ENCODE data around the gene PSRC1. TPM values are rescaled to one million over a fixed set of nuclear protein-coding genes. Genes with fewer than 3 reads are reported as not detected.

The PSRC1 gene
- total RNA-seq, 4 donors from 2014 or later, result 1.9 to 6.8 (median 3.7) TPM

DNA sequence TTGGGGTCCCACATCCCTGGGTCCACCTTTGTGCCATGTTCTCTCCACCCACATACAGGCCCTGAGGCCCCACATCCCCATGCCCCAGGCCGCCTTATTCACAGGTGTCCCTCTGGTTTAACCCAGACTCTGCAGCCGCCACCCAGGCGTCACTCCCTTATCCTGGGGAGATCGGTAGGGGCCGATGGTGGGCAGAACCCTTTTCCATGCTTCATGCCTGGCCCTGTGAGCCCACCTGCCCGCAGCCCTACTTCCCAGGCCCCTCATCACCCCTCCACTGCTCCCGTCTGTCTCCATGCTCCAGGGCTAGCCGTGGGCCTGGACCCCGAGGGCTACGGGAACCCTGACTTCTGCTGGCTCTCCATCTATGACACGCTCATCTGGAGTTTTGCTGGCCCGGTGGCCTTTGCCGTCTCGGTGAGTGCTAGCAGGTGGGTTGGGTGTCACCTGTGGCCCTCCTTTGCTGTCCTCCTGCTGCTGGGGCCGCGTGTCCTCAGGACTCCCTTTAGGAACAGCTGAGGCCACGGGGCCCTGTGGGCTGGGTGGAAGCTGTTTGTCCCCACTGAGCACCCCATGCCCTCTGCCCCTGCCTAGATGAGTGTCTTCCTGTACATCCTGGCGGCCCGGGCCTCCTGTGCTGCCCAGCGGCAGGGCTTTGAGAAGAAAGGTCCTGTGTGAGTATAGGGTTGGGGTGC lies 12.2 kb downstream of the PSRC1 start:
- 94% methylated on average over 16 of the region's 20 CpGs for WGBS
- H3K36me3 ChIP-seq, result peaks cover 43% of the 10 kb centered on the region

DNA sequence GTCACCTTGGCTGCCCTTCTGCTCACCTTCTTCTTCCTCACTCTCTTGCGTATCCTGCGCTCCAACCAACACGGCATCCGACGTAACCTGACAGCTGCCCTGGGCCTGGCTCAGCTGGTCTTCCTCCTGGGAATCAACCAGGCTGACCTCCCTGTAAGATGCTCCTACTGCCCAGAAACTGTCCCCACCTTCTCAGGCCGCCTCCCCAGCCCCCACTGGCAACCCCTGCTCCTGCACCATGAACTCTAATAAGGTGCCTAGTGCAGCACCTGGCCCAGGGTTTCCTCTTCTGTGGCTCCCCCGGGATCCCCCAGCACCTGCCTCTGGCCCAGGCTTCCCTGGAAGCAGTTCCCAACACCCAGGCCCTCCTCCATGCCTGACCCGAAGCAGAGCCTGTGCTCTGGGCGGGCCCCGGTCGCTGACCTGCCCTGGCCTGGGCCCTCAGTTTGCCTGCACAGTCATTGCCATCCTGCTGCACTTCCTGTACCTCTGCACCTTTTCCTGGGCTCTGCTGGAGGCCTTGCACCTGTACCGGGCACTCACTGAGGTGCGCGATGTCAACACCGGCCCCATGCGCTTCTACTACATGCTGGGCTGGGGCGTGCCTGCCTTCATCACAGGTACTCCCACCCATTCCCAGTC lies 12.8 kb downstream of the PSRC1 start:
- peaks cover 36% of the 10 kb centered on the region for H3K4me1 ChIP-seq
- DNase-seq (ENCODE audit: low spot score in 2 of 2), result peak in 1 of 2 donors; percentile 77
- no peak overlapping the region for H3K4me3 ChIP-seq
- TF ChIP-seq POLR2AphosphoS5 (IDR thresholded peaks at IDR 0.05) (no peak), POLR2A (IDR thresholded peaks at IDR 0.05) (no peak)
- no peaks in the 10 kb centered on the region for H3K9me3 ChIP-seq
- H3K27ac ChIP-seq, result no peak overlapping the region
- 93% methylated on average over 17 of the region's 17 CpGs for WGBS
- H3K36me3 ChIP-seq, result peaks cover 48% of the 10 kb centered on the region
- H3K27me3 ChIP-seq, result no peaks in the 10 kb centered on the region

More for the DNA sequence above, 12.2 kb downstream of the PSRC1 start:
- no peaks in the 10 kb centered on the region for H3K27me3 ChIP-seq
- H3K4me3 ChIP-seq, result no peak overlapping the region
- DNase-seq (ENCODE audit: low spot score in 2 of 2), result peak in 1 of 2 donors; percentile 76
- H3K4me1 ChIP-seq, result peaks cover 43% of the 10 kb centered on the region
- no peaks in the 10 kb centered on the region for H3K9me3 ChIP-seq
- no peak overlapping the region for H3K27ac ChIP-seq
- TF ChIP-seq, protein P1, sequence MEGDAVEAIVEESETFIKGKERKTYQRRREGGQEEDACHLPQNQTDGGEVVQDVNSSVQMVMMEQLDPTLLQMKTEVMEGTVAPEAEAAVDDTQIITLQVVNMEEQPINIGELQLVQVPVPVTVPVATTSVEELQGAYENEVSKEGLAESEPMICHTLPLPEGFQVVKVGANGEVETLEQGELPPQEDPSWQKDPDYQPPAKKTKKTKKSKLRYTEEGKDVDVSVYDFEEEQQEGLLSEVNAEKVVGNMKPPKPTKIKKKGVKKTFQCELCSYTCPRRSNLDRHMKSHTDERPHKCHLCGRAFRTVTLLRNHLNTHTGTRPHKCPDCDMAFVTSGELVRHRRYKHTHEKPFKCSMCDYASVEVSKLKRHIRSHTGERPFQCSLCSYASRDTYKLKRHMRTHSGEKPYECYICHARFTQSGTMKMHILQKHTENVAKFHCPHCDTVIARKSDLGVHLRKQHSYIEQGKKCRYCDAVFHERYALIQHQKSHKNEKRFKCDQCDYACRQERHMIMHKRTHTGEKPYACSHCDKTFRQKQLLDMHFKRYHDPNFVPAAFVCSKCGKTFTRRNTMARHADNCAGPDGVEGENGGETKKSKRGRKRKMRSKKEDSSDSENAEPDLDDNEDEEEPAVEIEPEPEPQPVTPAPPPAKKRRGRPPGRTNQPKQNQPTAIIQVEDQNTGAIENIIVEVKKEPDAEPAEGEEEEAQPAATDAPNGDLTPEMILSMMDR (IDR thresholded peaks at IDR 0.05), result no peak
- TF ChIP-seq POLR2AphosphoS5 (IDR thresholded peaks at IDR 0.05), result no peak
- TF ChIP-seq EP300 (IDR thresholded peaks at IDR 0.05), result no peak
- no peak for TF ChIP-seq POLR2A (IDR thresholded peaks at IDR 0.05)

- TF ChIP-seq EP300 (IDR thresholded peaks at IDR 0.05), result no peak
- no peak for TF ChIP-seq POLR2AphosphoS5 (IDR thresholded peaks at IDR 0.05)
- TF ChIP-seq, protein P1 (IDR thresholded peaks at IDR 0.05), result no peak
- no peak for TF ChIP-seq POLR2A (IDR thresholded peaks at IDR 0.05)
- WGBS, result 90% methylated on average over 15 of the region's 33 CpGs
Observed at GRCh38 chr1:109269212-109269980, 13.5 kb downstream of the PSRC1 start.

GRCh38 chr1:109268431-109269211 lies 14.3 kb downstream of the PSRC1 start:
- no peaks in the 10 kb centered on the region for H3K9me3 ChIP-seq
- H3K27me3 ChIP-seq, result no peaks in the 10 kb centered on the region
- no peak overlapping the region for H3K27ac ChIP-seq
- peak in 1 of 2 donors; percentile 73 for DNase-seq (ENCODE audit: low spot score in 2 of 2)
- TF ChIP-seq POLR2A (IDR thresholded peaks at IDR 0.05) (no peak), POLR2AphosphoS5 (IDR thresholded peaks at IDR 0.05) (no peak), EP300 (IDR thresholded peaks at IDR 0.05) (no peak)
- TF ChIP-seq, protein P1 (IDR thresholded peaks at IDR 0.05), result no peak
- 83% methylated on average over 3 of the region's 29 CpGs for WGBS
- no peak overlapping the region for H3K4me3 ChIP-seq
- peaks cover 27% of the 10 kb centered on the region for H3K4me1 ChIP-seq
- peaks cover 53% of the 10 kb centered on the region for H3K36me3 ChIP-seq

More at GRCh38 chr1:109269212-109269980, 13.5 kb downstream of the PSRC1 start:
- H3K9me3 ChIP-seq, result no peaks in the 10 kb centered on the region
- peaks cover 53% of the 10 kb centered on the region for H3K36me3 ChIP-seq
- no peaks in the 10 kb centered on the region for H3K27me3 ChIP-seq
- peaks cover 29% of the 10 kb centered on the region for H3K4me1 ChIP-seq
- DNase-seq (ENCODE audit: low spot score in 2 of 2), result peak in 1 of 2 donors; percentile 72
- no peak overlapping the region for H3K27ac ChIP-seq
- H3K4me3 ChIP-seq, result no peak overlapping the region

- peak overlapping the region; percentile 21 for H3K27ac ChIP-seq
- TF ChIP-seq POLR2A (IDR thresholded peaks at IDR 0.05) (no peak), POLR2AphosphoS5 (IDR thresholded peaks at IDR 0.05) (no peak), EP300 (IDR thresholded peaks at IDR 0.05) (no peak)
- TF ChIP-seq, protein P1 (IDR thresholded peaks at IDR 0.05), result no peak
- H3K4me1 ChIP-seq, result peaks cover 26% of the 10 kb centered on the region
- no peaks in the 10 kb centered on the region for H3K9me3 ChIP-seq
- no peaks in the 10 kb centered on the region for H3K27me3 ChIP-seq
- DNase-seq (ENCODE audit: low spot score in 2 of 2), result no peak
- no peak overlapping the region for H3K4me3 ChIP-seq
- WGBS, result 88% methylated on average over 3 of the region's 17 CpGs
- H3K36me3 ChIP-seq, result peaks cover 49% of the 10 kb centered on the region
Observed at GRCh38 chr1:109267743-109268300, 15.1 kb downstream of the PSRC1 start.
